Activated CD8-positive, alpha-beta T cell treated with anti-CD3 and anti-CD28 coated beads for 36 hours (primary cell): ENCODE results near the gene SKI. TPM values are rescaled to one million over a fixed set of nuclear protein-coding genes. Genes with fewer than 3 reads are reported as not detected.

Source experiments
- ATAC-seq: fragments of 200-7000 bp; cut with Tn5 transposase; one replicate; pipeline ENCODE4 v1.10.0; 2021; ENCODE audit warnings: mild to moderate bottlenecking, moderate library complexity
- CTCF ChIA-PET: fragments of 350-600 bp; sonication (Branson Sonifier 250); formaldehyde crosslinking; loops from one replicate; lab custom pipeline; 2021; ENCODE audit warnings: antibody characterized with exemption; lab: Charles Lee
- POLR2A ChIA-PET: fragments of 350-600 bp; sonication (Branson Sonifier 250); formaldehyde crosslinking; loops from one replicate; lab custom pipeline; 2021; ENCODE audit warnings: antibody characterized with exemption; lab: Charles Lee
- DNase-seq: peaks from one replicate; pipeline ENCODE4 v3.0.0-alpha.2; 2020
- H3K27ac Mint-ChIP-seq: one replicate; pipeline ENCODE4 v1.8.0; 2021; ENCODE audit warnings: mild to moderate bottlenecking, mixed read lengths
- H3K27me3 Mint-ChIP-seq: one replicate; pipeline ENCODE4 v1.8.0; 2021; ENCODE audit warnings: mixed read lengths
- H3K36me3 Mint-ChIP-seq: one replicate; pipeline ENCODE4 v1.8.0; 2021; ENCODE audit warnings: low read depth, mixed read lengths
- H3K4me1 Mint-ChIP-seq: one replicate; pipeline ENCODE4 v1.8.0; 2021; ENCODE audit warnings: low read depth, mixed read lengths
- H3K4me3 Mint-ChIP-seq: one replicate; pipeline ENCODE4 v1.8.0; 2021; ENCODE audit warnings: mild to moderate bottlenecking, moderate library complexity, mixed read lengths
- H3K9me3 Mint-ChIP-seq: one replicate; pipeline ENCODE4 v1.8.0; 2021; ENCODE audit warnings: mixed read lengths
- intact Hi-C: fragments of 100-400 bp; cut with micrococcal nuclease; formaldehyde crosslinking; loops from one replicate; pipeline ENCODE4 v1.10.0; 2022
- total RNA-seq, 2 experiments: library from RNA; stranded (reverse); gene quantifications; one replicate each; pipeline ENCODE4 v1.2.3, GENCODE V29; 2021
- TF ChIP-seq, protein P1 (sequence below): fragments of 200-600 bp; IDR thresholded peaks from one replicate; pipeline ENCODE4 v1.8.0; 2022; ENCODE audit warnings: antibody characterized with exemption, mild to moderate bottlenecking

Gene SKI
- total RNA-seq, 2 experiments from 2014 or later: 27.5 to 28.3 TPM

DNA sequence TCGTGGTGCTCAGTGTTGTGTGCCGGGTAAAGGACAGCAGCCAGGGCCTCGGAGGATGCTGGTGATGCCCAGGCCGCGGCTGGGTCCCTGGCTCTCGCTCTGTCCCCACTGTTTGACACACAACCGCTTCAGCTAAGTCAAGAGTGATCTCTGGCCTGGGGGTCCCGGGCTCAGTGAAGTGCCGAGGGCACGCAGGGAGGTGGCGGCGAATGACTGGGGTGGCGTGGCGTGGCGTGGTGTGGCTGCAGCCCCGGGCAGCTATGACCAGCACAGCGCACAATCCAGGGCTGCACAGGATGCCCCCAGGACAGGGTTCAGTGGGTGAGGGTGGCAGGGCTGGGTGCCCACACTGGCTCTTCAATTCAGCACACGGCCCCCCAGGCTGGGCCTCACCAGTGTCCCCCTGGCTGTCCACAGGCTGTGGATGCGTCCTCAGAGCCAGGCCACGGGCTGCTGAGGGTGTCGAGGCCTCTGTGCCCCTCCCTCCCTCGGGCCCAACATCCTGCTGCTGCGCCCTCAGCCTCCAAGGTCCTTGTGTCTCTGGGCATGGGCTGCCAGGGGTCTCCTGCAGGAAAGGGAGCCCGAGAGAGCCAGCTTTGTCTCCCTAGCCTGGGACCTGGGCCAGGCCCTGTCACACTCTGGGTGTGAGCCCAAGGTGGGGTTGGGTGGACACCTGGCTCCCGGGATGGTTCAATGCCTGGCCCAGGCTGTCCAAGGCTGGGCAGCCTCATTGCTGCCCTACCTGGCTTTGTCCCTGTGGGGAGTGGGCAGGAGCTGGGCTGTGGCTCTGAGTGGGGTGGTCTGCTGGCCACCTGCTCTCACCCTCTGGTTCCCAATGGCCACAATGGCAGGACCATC lies 12.0 kb upstream of the SKI start:
- Mint-ChIP-seq H3K4me1 (peaks cover 4% of the 10 kb centered on the region), H3K27me3 (no peaks in the 10 kb centered on the region), H3K4me3 (no peak overlapping the region), H3K9me3 (no peaks in the 10 kb centered on the region), H3K36me3 (no peaks in the 10 kb centered on the region), H3K27ac (no peak overlapping the region)
- TF ChIP-seq, protein P1, sequence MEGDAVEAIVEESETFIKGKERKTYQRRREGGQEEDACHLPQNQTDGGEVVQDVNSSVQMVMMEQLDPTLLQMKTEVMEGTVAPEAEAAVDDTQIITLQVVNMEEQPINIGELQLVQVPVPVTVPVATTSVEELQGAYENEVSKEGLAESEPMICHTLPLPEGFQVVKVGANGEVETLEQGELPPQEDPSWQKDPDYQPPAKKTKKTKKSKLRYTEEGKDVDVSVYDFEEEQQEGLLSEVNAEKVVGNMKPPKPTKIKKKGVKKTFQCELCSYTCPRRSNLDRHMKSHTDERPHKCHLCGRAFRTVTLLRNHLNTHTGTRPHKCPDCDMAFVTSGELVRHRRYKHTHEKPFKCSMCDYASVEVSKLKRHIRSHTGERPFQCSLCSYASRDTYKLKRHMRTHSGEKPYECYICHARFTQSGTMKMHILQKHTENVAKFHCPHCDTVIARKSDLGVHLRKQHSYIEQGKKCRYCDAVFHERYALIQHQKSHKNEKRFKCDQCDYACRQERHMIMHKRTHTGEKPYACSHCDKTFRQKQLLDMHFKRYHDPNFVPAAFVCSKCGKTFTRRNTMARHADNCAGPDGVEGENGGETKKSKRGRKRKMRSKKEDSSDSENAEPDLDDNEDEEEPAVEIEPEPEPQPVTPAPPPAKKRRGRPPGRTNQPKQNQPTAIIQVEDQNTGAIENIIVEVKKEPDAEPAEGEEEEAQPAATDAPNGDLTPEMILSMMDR: no peak
- POLR2A ChIA-PET: interaction anchor here (1.3 kb wide), 1 partner anchor 19 kb away, joined by 3 read pairs; no protein-coding TSS in a partner anchor
- ATAC-seq: no peak
- no peak for DNase-seq
- intact Hi-C loops: no loop called here
- CTCF ChIA-PET: no interaction called here

- CTCF ChIA-PET: no interaction called here
- Mint-ChIP-seq H3K4me1 (peaks cover 4% of the 10 kb centered on the region), H3K27me3 (no peaks in the 10 kb centered on the region), H3K4me3 (no peak overlapping the region), H3K36me3 (no peaks in the 10 kb centered on the region), H3K27ac (no peak overlapping the region), H3K9me3 (no peaks in the 10 kb centered on the region)
- TF ChIP-seq, protein P1: no peak
- no peak for ATAC-seq
- POLR2A ChIA-PET: interaction anchor here (0.9 to 1.3 kb wide), 2 partner anchors 8 to 18 kb away, joined by 3 read pairs; no protein-coding TSS in a partner anchor
- no peak for DNase-seq
- intact Hi-C loops: no loop called here
Measured at GRCh38 chr1:2216767-2217058, 11.4 kb upstream of the SKI start.

DNA sequence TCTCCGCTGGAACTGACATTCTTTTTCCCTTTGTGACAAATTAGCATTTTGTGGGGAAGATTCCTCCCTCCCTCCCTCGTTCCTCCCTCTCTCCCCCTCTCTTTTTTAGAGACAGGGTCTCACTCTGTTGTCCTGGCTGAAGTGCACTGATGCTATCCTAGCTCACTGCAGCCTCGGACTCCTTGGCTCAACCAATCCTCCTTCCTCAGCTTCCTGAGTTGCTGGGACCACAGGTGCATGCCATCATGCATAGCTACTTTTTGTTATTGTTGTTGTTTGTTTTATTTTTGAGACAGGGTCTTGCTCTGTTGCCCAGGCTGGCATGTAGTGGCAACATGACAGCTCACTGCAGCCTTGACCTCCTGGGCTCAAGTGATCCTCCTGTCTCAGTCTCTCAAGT lies 6.8 kb upstream of the SKI start:
- TF ChIP-seq, protein P1: no peak
- no peaks in the 10 kb centered on the region for H3K9me3 Mint-ChIP-seq
- peaks cover under 1% of the 10 kb centered on the region for H3K27me3 Mint-ChIP-seq
- no peak overlapping the region for H3K4me3 Mint-ChIP-seq
- ChIA-PET POLR2A (interaction anchor here (0.8 kb wide), 1 partner anchor 14 kb away, joined by 3 read pairs; no protein-coding TSS in a partner anchor), CTCF (no interaction called here)
- no peak overlapping the region for H3K27ac Mint-ChIP-seq
- no peak for ATAC-seq
- peaks cover 1% of the 10 kb centered on the region for H3K4me1 Mint-ChIP-seq
- intact Hi-C loops: no loop called here
- H3K36me3 Mint-ChIP-seq: no peaks in the 10 kb centered on the region
- DNase-seq: no peak

- H3K4me1 Mint-ChIP-seq: peaks cover 2% of the 10 kb centered on the region
- TF ChIP-seq, protein P1: no peak
- no peaks in the 10 kb centered on the region for H3K9me3 Mint-ChIP-seq
- DNase-seq (no peak), ATAC-seq (no peak)
- H3K27me3 Mint-ChIP-seq: peaks cover 1% of the 10 kb centered on the region
- POLR2A ChIA-PET: interaction anchor here (0.9 to 2.3 kb wide), 6 partner anchors 10 to 88 kb away, joined by 3 to 12 read pairs (median 3); no protein-coding TSS in a partner anchor
- H3K4me3 Mint-ChIP-seq: no peak overlapping the region
- peaks cover 3% of the 10 kb centered on the region for H3K36me3 Mint-ChIP-seq
- no peak overlapping the region for H3K27ac Mint-ChIP-seq
- CTCF ChIA-PET: interaction anchor here (2.1 kb wide), 1 partner anchor 29 kb away, joined by 7 read pairs; the partner anchor contains the start of gene FAAP20
- intact Hi-C loops: no loop called here
Measured at GRCh38 chr1:2224170-2224584, 3.9 kb upstream of the SKI start.
